ENCODE results near the gene TBCE.

The TBCE gene

DNA sequence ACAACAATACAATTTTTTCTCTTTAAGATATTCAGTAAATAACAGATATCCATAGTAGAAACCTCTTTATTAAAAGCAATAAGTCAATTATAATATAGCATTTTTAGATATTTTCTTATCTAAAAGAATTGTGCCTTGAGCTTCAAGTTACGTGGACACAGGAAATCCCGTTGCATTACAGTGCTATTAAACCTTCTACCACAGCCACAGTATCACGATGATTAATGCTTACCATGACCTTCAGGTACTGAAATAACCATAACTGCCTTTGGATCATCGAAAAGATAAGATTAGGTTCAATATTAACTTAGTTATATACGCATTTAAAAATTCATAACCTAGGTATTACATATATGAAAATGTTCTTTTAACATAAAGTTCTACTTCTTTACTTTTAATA is 119.1 kb downstream of the TBCE start:
- Histone ChIP-seq H3K4me3 (no peak overlapping the region), H3K27ac (no peak overlapping the region)

DNA sequence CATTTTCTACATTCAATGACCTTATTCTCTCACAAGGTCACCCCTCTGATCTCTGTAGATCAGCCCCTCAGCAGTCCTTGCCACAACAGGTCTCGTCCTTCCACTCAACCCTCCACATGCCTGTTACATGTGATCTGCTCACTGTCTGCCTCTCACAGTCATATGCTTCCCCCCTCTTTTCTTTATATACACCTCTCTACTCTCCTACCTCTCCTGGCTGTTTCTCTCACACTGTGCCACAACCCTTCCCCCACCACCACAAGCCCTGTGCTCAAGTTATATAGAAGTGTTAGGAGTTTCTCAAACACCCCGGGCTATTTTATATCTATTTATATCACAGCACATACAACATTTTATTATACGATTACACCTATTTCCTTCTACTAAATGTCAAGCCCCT is 124.4 kb downstream of the TBCE start:
- no peak overlapping the region for H3K4me3 ChIP-seq
- no peak overlapping the region for H3K27ac ChIP-seq

GRCh38 chr1:235494531-235494930 is 127.3 kb downstream of the TBCE start:
- no peak overlapping the region for H3K27ac ChIP-seq
- H3K4me3 ChIP-seq, result no peak overlapping the region

GRCh38 chr1:235495030-235495429 is 127.8 kb downstream of the TBCE start:
- Histone ChIP-seq H3K27ac (no peak overlapping the region), H3K4me3 (no peak overlapping the region)

- H3K4me3 ChIP-seq, result no peak overlapping the region
- no peak overlapping the region for H3K27ac ChIP-seq
These were observed 128.3 kb downstream of the TBCE start for GRCh38 chr1:235495551-235495950.

DNA sequence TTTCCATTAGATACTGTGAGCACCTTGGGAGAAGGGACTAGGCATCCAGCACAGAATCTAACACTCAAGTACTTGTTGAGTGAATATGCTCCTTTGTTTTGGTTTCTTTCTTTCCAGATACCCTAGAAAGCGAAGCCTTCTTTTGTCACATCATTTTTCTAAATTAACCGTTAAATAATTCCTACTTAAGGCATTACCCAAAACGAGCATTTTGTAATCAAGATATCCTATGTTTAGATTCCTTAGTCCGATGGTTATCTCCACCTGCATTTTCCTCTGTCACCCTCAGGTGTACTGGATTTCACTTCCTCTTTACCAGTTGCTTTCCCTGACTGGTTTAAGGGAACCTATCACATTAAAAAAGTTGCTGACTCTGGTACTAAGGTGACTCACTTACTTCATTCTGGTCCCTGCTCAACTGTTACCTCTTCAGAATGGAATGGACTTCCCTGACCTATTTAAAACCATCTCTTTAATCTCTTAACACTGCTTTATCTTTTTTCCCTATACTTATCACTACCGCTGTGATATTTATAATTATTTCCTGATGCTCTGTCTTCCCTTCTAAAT is 133.8 kb downstream of the TBCE start:
- Histone ChIP-seq H3K4me3 (no peak overlapping the region), H3K27ac (no peak overlapping the region)
